ENCODE measurements around the gene SPEF1. TPM values are rescaled to one million over a fixed set of nuclear protein-coding genes. Genes with fewer than 3 reads are reported as not detected.

SPEF1 gene
- total and polyA plus RNA-seq, 2 experiments from 2014 or later, result 0.63 TPM; not detected in 1

DNA sequence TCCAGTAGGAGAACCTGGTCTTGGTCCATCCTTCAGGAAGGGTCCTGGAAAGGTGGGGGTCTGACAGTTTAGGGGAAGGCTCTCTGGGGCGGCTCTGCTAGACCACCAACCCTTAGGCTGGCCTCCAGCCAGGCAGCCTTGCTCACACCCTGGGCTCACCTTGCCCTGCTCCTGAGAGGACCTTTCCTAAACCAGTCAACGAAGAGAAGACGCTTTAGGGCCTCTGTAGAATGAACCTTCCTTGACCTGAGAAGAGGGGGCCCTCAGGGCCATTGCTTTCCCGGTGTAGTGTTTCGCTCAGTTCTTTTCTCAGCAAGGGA lies 15.9 kb upstream of the SPEF1 start:
- Histone ChIP-seq H3K9me3 (ENCODE audit: low read depth) (no peaks in the 10 kb centered on the region), H3K27me3 (no peaks in the 10 kb centered on the region), H4K20me1 (ENCODE audit: insufficient read depth, poor library complexity, severe bottlenecking) (no peaks in the 10 kb centered on the region), H3K9me2 (replicated peaks; ENCODE audit: insufficient read depth) (no peaks in the 10 kb centered on the region), H3K4me3 (no peak overlapping the region), H3K36me3 (replicated peaks; ENCODE audit: insufficient read depth, low read depth) (no peaks in the 10 kb centered on the region), H3K27ac (peak overlapping the region; percentile 79), H3K4me2 (peak overlapping the region; percentile 90), H2AFZ (no peak overlapping the region), H3K79me2 (peaks cover 22% of the 10 kb centered on the region), H3K4me1 (ENCODE audit: insufficient read depth) (peaks cover 33% of the 10 kb centered on the region)
- TF ChIP-seq, protein P1, sequence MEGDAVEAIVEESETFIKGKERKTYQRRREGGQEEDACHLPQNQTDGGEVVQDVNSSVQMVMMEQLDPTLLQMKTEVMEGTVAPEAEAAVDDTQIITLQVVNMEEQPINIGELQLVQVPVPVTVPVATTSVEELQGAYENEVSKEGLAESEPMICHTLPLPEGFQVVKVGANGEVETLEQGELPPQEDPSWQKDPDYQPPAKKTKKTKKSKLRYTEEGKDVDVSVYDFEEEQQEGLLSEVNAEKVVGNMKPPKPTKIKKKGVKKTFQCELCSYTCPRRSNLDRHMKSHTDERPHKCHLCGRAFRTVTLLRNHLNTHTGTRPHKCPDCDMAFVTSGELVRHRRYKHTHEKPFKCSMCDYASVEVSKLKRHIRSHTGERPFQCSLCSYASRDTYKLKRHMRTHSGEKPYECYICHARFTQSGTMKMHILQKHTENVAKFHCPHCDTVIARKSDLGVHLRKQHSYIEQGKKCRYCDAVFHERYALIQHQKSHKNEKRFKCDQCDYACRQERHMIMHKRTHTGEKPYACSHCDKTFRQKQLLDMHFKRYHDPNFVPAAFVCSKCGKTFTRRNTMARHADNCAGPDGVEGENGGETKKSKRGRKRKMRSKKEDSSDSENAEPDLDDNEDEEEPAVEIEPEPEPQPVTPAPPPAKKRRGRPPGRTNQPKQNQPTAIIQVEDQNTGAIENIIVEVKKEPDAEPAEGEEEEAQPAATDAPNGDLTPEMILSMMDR (IDR thresholded peaks at IDR 0.05; ENCODE audit: poor library complexity), result no peak
- TF ChIP-seq EZH2phosphoT487 (IDR thresholded peaks at IDR 0.05; ENCODE audit: low read depth, severe bottlenecking, unreplicated experiment) (no peak), EZH2 (IDR thresholded peaks at IDR 0.05; ENCODE audit: borderline replicate concordance) (no peak)
- WGBS (ENCODE audit: low lambda C conversion rate, missing lambda C conversion rate), result 60% methylated on average over 5 of the region's 5 CpGs
- no peak for DNase-seq (ENCODE audit: low spot score)

DNA sequence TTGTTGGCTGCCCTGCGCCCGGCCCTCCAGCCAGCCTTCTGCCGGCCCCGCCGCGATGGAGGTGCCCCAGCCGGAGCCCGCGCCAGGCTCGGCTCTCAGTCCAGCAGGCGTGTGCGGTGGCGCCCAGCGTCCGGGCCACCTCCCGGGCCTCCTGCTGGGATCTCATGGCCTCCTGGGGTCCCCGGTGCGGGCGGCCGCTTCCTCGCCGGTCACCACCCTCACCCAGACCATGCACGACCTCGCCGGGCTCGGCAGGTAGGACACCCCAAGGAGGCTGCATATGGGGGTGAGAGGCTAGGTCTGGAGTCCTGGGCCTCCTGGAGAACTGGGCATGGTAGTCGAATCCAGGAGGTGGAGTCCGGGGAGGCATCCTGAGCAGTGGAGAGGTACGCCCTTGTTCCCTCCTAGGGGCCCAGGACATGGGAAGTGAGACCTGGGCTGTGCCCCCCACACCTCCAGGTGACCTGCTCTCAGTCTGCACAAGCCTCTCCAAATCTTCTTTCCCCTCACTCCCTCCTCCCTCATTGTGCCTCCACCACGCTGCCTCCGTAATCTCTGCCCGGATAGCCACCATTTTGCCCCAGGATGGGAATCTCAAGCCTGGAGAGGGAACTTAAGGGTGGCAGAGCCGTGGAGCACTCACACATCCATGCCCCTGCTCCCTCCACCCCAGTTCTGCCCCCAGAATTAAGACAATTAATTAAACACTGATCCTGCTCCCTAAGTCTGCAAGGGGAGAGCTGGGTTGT lies 15.4 kb upstream of the SPEF1 start:
- peaks cover 22% of the 10 kb centered on the region for H3K79me2 ChIP-seq
- H3K36me3 ChIP-seq (replicated peaks; ENCODE audit: insufficient read depth, low read depth), result no peaks in the 10 kb centered on the region
- H3K4me3 ChIP-seq, result peak overlapping the region; percentile 26
- H3K9me2 ChIP-seq (replicated peaks; ENCODE audit: insufficient read depth), result no peaks in the 10 kb centered on the region
- H3K4me2 ChIP-seq, result peak overlapping the region; percentile 90
- WGBS (ENCODE audit: low lambda C conversion rate, missing lambda C conversion rate), result 12% methylated on average over 31 of the region's 33 CpGs
- H2AFZ ChIP-seq, result no peak overlapping the region
- TF ChIP-seq EZH2 (IDR thresholded peaks at IDR 0.05; ENCODE audit: borderline replicate concordance), result no peak
- TF ChIP-seq EZH2phosphoT487 (IDR thresholded peaks at IDR 0.05; ENCODE audit: low read depth, severe bottlenecking, unreplicated experiment), result no peak
- peak overlapping the region; percentile 79 for H3K27ac ChIP-seq
- H4K20me1 ChIP-seq (ENCODE audit: insufficient read depth, poor library complexity, severe bottlenecking), result no peaks in the 10 kb centered on the region
- no peaks in the 10 kb centered on the region for H3K9me3 ChIP-seq (ENCODE audit: low read depth)
- no peaks in the 10 kb centered on the region for H3K27me3 ChIP-seq
- DNase-seq (ENCODE audit: low spot score), result no peak
- H3K4me1 ChIP-seq (ENCODE audit: insufficient read depth), result peaks cover 33% of the 10 kb centered on the region

DNA sequence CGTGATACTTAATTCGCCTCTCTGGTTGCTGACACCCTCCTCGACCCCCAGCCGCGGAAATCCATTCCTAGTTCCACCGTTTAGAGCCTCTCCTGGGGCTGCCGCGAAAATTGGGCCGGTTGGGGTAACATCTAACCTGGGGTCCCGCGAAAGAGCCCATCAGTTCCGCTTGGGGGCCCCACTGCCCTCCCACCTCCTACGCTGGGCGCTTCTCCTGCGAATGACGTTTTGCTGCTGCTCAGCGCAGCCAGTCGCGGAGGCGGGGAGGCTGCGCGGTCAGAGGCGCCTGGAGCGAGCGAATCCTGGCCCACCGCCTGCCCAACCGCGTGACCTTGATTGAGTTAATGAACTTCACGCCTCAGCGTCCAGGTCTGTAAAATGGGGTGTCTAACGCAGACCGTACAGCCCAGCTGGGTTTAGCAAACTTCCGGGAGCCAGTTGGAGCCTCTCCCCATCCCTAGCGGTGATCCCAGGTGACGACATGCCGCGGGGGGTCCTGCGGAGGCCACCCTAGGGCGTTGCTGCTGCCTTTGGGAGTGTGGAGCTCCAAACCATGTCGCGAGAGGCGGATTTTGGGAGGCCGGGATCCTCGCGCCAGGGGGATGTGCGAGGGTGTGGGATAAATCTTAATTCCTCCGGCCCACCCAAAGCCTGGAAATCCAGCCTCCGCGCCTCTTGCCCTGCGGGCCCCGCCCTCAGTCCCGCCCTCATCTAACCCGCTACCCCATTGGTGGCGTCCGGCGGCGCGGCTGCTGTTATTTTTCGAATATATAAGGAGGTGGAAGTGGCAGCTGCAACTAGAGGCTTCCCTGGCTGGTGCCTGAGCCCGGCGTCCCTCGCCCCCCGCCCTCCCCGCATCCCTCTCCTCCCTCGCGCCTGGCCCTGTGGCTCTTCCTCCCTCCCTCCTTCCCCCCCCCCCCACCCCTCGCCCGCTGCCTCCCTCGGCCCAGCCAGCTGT lies 14.5 kb upstream of the SPEF1 start, which contains the start of gene CDC25B:
CDC25B (plus strand) TSS at position 800 of the 958 bp plus-strand sequence. CDS start 222 bp downstream, outside the sequence.
- no peaks in the 10 kb centered on the region for H3K27me3 ChIP-seq
- peaks cover 33% of the 10 kb centered on the region for H3K4me1 ChIP-seq (ENCODE audit: insufficient read depth)
- DNase-seq (ENCODE audit: low spot score), result peak; percentile 95
- H3K4me2 ChIP-seq, result peak within 1 kb of the TSS; percentile 90
- no peaks in the 10 kb centered on the region for H3K9me3 ChIP-seq (ENCODE audit: low read depth)
- H3K9me2 ChIP-seq (replicated peaks; ENCODE audit: insufficient read depth), result no peaks in the 10 kb centered on the region
- H3K36me3 ChIP-seq (replicated peaks; ENCODE audit: insufficient read depth, low read depth), result no peaks in the 10 kb centered on the region
- peak within 1 kb of the TSS; percentile 70 for H3K4me3 ChIP-seq
- 4% methylated on average over 52 of the region's 69 CpGs for WGBS (ENCODE audit: low lambda C conversion rate, missing lambda C conversion rate)
- peaks cover 22% of the 10 kb centered on the region for H3K79me2 ChIP-seq
- peak within 1 kb of the TSS; percentile 91 for H3K27ac ChIP-seq
- no peaks in the 10 kb centered on the region for H4K20me1 ChIP-seq (ENCODE audit: insufficient read depth, poor library complexity, severe bottlenecking)
- H2AFZ ChIP-seq, result peak within 1 kb of the TSS; percentile 87
- TF ChIP-seq EZH2phosphoT487 (IDR thresholded peaks at IDR 0.05; ENCODE audit: low read depth, severe bottlenecking, unreplicated experiment) (no peak), EZH2 (IDR thresholded peaks at IDR 0.05; ENCODE audit: borderline replicate concordance) (no peak)
- TF ChIP-seq, protein P1 (IDR thresholded peaks at IDR 0.05; ENCODE audit: poor library complexity), result peak; percentile 28
